Activated CD4-positive, alpha-beta T cell treated with anti-CD3 and anti-CD28 coated beads for 36 hours (primary cell): ENCODE results near the gene KLF5. TPM values are rescaled to one million over a fixed set of nuclear protein-coding genes. Genes with fewer than 3 reads are reported as not detected.
A peak's percentile ranks its signal among the peaks of the same experiment; 100 is the strongest.
"Not testable (repeated sequence)": the region's sequence is repeated elsewhere in the genome, so short reads cannot be mapped to it uniquely, and the experiment has no call there.

Experiments used
- ATAC-seq: fragments of 200-7000 bp; cut with Tn5 transposase; one replicate; pipeline ENCODE4 v1.10.0; 2021; ENCODE audit warnings: mild to moderate bottlenecking, moderate library complexity
- CTCF ChIA-PET: fragments of 350-600 bp; sonication (Branson Sonifier 250); formaldehyde crosslinking; loops from one replicate; lab custom pipeline; 2021; ENCODE audit warnings: antibody characterized with exemption; lab: Charles Lee
- POLR2A ChIA-PET: fragments of 350-600 bp; sonication (Branson Sonifier 250); formaldehyde crosslinking; loops from one replicate; lab custom pipeline; 2021; ENCODE audit warnings: antibody characterized with exemption, inconsistent platforms; lab: Charles Lee
- DNase-seq: peaks from one replicate; pipeline ENCODE4 v3.0.0-alpha.2; 2020
- H3K27ac Mint-ChIP-seq: one replicate; pipeline ENCODE4 v1.8.0; 2021; ENCODE audit warnings: mixed read lengths
- H3K27me3 Mint-ChIP-seq: one replicate; pipeline ENCODE4 v1.8.0; 2021; ENCODE audit warnings: mixed read lengths
- H3K36me3 Mint-ChIP-seq: one replicate; pipeline ENCODE4 v1.8.0; 2021; ENCODE audit warnings: low read depth, mixed read lengths
- H3K4me1 Mint-ChIP-seq: one replicate; pipeline ENCODE4 v1.8.0; 2021; ENCODE audit warnings: mixed read lengths
- H3K4me3 Mint-ChIP-seq: one replicate; pipeline ENCODE4 v1.8.0; 2021; ENCODE audit warnings: mild to moderate bottlenecking, moderate library complexity, mixed read lengths
- H3K9me3 Mint-ChIP-seq: one replicate; pipeline ENCODE4 v1.8.0; 2021; ENCODE audit warnings: low read depth, mixed read lengths
- intact Hi-C, 2 experiments: fragments of 100-400 bp; cut with DNase I in 1 of 2; cut with micrococcal nuclease in 1 of 2; formaldehyde crosslinking; loops; one replicate each; pipeline versions ENCODE4 v1.14.2 to v1.15.1; 2022 to 2024; cut with DNase I, micrococcal nuclease
- total RNA-seq, 2 experiments: library from RNA; stranded (reverse); gene quantifications; one replicate each; pipeline ENCODE4 v1.2.3, GENCODE V29; 2021

The KLF5 gene
- total RNA-seq, 2 experiments from 2014 or later: 2.3 to 4.6 TPM

DNA sequence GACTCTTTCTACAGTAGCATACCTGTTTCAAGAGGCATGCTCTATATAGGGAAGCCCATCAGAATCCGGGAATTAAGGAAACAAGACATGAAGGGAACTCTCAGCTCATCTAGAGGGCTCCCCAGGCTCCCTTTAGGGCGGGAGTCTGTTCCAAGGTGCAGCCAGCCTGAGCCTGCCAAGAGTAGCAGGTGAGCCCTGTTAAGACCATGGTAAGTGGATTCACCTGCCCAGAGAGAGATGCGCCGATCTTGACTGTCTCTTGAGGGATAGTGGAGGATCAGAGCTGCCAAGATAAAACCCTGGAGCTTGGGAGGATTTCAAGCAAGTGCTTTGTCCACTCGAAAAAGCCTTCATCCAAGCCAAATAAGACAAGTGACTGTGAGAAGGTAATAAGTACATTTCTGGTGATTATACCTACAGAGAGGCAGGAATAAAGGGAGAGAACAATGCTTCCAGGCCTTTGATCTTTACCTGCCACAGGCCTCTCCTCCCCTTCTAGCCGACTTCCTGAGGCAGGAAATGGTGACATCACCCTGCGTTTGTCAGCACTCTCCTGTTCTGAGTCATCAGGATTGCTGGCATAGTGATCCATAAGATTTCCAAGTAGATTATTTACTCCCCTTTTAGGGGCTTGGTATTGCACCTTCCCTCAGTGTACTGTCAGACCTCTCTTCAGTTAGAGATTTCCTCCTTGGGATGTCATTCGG, 31.5 kb downstream of the KLF5 start:
- ChIA-PET POLR2A (no interaction called here), CTCF (no interaction called here)
- Mint-ChIP-seq H3K9me3 (peaks cover 2% of the 10 kb centered on the region), H3K36me3 (no peaks in the 10 kb centered on the region), H3K27ac (no peak overlapping the region), H3K4me1 (peaks cover 12% of the 10 kb centered on the region), H3K4me3 (no peak overlapping the region), H3K27me3 (no peaks in the 10 kb centered on the region)
- DNase-seq (peak; percentile 18), ATAC-seq (peak; percentile 12)
- intact Hi-C loops: no loop called here

DNA sequence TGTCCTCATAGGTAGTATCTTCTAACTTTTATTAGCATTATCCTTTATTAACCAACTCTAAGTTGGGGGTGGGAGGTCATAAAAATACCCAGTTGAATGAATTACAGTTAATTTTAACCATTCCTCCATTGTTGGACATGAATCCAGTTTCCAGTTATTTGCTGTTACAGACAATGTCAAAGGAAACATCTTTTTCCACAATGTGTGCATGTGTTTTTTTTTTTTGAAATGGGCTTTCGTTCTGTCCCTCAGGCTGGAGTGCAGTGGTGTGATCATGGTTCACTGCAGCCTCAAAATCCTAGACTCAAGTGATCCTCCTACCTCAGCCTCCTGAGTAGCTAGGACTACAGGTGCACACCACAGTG, 32.0 kb downstream of the KLF5 start:
- Mint-ChIP-seq H3K27ac (no peak overlapping the region), H3K4me3 (no peak overlapping the region), H3K27me3 (no peaks in the 10 kb centered on the region), H3K9me3 (peaks cover 2% of the 10 kb centered on the region), H3K4me1 (peaks cover 12% of the 10 kb centered on the region), H3K36me3 (no peaks in the 10 kb centered on the region)
- intact Hi-C loops: no loop called here
- DNase-seq: no peak
- no peak for ATAC-seq
- ChIA-PET CTCF (no interaction called here), POLR2A (no interaction called here)

DNA sequence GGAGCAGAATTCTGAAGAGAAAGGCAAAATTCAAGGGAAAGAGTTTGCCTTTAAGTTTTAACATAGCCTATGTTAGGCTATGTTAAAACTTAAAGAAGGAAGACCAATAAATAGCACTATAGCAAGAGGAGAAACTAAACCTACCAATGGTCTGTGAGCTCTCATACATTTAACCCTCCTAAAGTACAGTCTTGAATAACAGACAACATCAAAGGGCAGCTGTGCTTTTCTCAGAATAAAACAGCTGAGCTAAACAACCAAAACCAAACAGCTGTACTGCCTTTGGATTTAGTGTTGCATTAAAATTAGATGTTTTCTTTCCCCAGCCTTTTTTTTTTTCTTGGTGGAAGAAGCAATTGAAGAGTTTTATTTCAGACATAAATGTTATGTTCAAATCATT, 34.0 kb downstream of the KLF5 start:
- H3K9me3 Mint-ChIP-seq: no peaks in the 10 kb centered on the region
- CTCF ChIA-PET: interaction anchor here (0.8 kb wide), 1 partner anchor 556 kb away, joined by 3 read pairs; no protein-coding TSS in a partner anchor
- no peak for ATAC-seq
- peaks cover 12% of the 10 kb centered on the region for H3K4me1 Mint-ChIP-seq
- POLR2A ChIA-PET: no interaction called here
- DNase-seq: no peak
- H3K27ac Mint-ChIP-seq: no peak overlapping the region
- no peaks in the 10 kb centered on the region for H3K27me3 Mint-ChIP-seq
- H3K4me3 Mint-ChIP-seq: no peak overlapping the region
- no peaks in the 10 kb centered on the region for H3K36me3 Mint-ChIP-seq
- intact Hi-C loops: no loop called here

GRCh38 chr13:73096173-73096572, 37.4 kb downstream of the KLF5 start:
- ChIA-PET CTCF (no interaction called here), POLR2A (no interaction called here)
- no peak for ATAC-seq
- no peaks in the 10 kb centered on the region for H3K27me3 Mint-ChIP-seq
- H3K9me3 Mint-ChIP-seq: no peaks in the 10 kb centered on the region
- no peaks in the 10 kb centered on the region for H3K4me1 Mint-ChIP-seq
- no peak overlapping the region for H3K4me3 Mint-ChIP-seq
- no peaks in the 10 kb centered on the region for H3K36me3 Mint-ChIP-seq
- no peak for DNase-seq
- intact Hi-C loops: no loop called here
- no peak overlapping the region for H3K27ac Mint-ChIP-seq

DNA sequence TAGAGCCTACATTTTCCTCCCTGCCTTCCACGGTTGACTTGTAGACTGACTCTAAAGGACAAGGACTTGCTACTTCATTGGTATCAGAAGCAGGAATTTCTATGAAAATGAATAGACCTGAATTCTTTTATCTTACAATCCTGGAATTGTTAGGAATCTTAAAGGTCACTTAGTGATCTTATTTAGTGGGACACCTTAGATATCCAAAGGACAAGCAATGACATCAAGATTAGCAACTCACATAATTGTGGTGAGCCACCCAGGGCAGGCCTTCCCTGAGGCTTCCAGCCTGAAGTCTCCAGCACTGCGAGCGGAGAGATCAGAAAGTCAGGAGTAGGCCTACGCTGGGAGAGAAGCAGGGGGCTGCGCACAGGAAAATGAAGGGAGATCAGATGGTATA, 37.8 kb downstream of the KLF5 start:
- Mint-ChIP-seq H3K36me3 (no peaks in the 10 kb centered on the region), H3K27me3 (no peaks in the 10 kb centered on the region), H3K4me1 (no peaks in the 10 kb centered on the region), H3K4me3 (no peak overlapping the region), H3K27ac (no peak overlapping the region), H3K9me3 (no peaks in the 10 kb centered on the region)
- intact Hi-C loops: no loop called here
- ChIA-PET CTCF (no interaction called here), POLR2A (no interaction called here)
- DNase-seq (no peak), ATAC-seq (no peak)

- ATAC-seq, CTCF ChIA-PET, H3K4me3 Mint-ChIP-seq, H3K36me3 Mint-ChIP-seq, DNase-seq, H3K27ac Mint-ChIP-seq, intact Hi-C loops, POLR2A ChIA-PET, H3K27me3 Mint-ChIP-seq, H3K9me3 Mint-ChIP-seq, H3K4me1 Mint-ChIP-seq: not testable (repeated sequence)
Measured at GRCh38 chr13:73100781-73101180, 42.0 kb downstream of the KLF5 start.

- H3K9me3 Mint-ChIP-seq: no peaks in the 10 kb centered on the region
- no peaks in the 10 kb centered on the region for H3K36me3 Mint-ChIP-seq
- H3K27me3 Mint-ChIP-seq: peaks cover 3% of the 10 kb centered on the region
- no peak for DNase-seq
- H3K4me1 Mint-ChIP-seq: peaks cover 4% of the 10 kb centered on the region
- POLR2A ChIA-PET: interaction anchor here (0.5 kb wide), 1 partner anchor 150 kb away, joined by 3 read pairs; no protein-coding TSS in a partner anchor
- no peak for ATAC-seq
- CTCF ChIA-PET: no interaction called here
- H3K27ac Mint-ChIP-seq: no peak overlapping the region
- H3K4me3 Mint-ChIP-seq: no peak overlapping the region
- intact Hi-C loops: no loop called here
Measured at GRCh38 chr13:73101351-73102007, 42.7 kb downstream of the KLF5 start.

GRCh38 chr13:73103238-73103637, 44.4 kb downstream of the KLF5 start:
- Mint-ChIP-seq H3K36me3 (no peaks in the 10 kb centered on the region), H3K27me3 (peaks cover 3% of the 10 kb centered on the region), H3K4me1 (peaks cover 4% of the 10 kb centered on the region), H3K27ac (no peak overlapping the region), H3K4me3 (no peak overlapping the region), H3K9me3 (no peaks in the 10 kb centered on the region)
- CTCF ChIA-PET: interaction anchor here (0.8 kb wide), 1 partner anchor 195 kb away, joined by 3 read pairs; no protein-coding TSS in a partner anchor
- intact Hi-C loops: no loop called here
- no peak for DNase-seq
- ATAC-seq: no peak
- POLR2A ChIA-PET: no interaction called here

- Mint-ChIP-seq H3K27me3 (peaks cover 3% of the 10 kb centered on the region), H3K36me3 (no peaks in the 10 kb centered on the region), H3K9me3 (no peaks in the 10 kb centered on the region), H3K27ac (no peak overlapping the region), H3K4me3 (no peak overlapping the region), H3K4me1 (peaks cover 4% of the 10 kb centered on the region)
- POLR2A ChIA-PET: no interaction called here
- CTCF ChIA-PET: no interaction called here
- ATAC-seq: no peak
- intact Hi-C loops: no loop called here
- DNase-seq: no peak
Measured at GRCh38 chr13:73106513-73107178, 47.8 kb downstream of the KLF5 start.

GRCh38 chr13:73107481-73107880, 48.7 kb downstream of the KLF5 start:
- no peaks in the 10 kb centered on the region for H3K9me3 Mint-ChIP-seq
- no peaks in the 10 kb centered on the region for H3K36me3 Mint-ChIP-seq
- no peak overlapping the region for H3K27ac Mint-ChIP-seq
- peaks cover 2% of the 10 kb centered on the region for H3K27me3 Mint-ChIP-seq
- H3K4me1 Mint-ChIP-seq: peaks cover under 1% of the 10 kb centered on the region
- ChIA-PET POLR2A (no interaction called here), CTCF (no interaction called here)
- intact Hi-C loops: no loop called here
- no peak for ATAC-seq
- H3K4me3 Mint-ChIP-seq: no peak overlapping the region
- no peak for DNase-seq

DNA sequence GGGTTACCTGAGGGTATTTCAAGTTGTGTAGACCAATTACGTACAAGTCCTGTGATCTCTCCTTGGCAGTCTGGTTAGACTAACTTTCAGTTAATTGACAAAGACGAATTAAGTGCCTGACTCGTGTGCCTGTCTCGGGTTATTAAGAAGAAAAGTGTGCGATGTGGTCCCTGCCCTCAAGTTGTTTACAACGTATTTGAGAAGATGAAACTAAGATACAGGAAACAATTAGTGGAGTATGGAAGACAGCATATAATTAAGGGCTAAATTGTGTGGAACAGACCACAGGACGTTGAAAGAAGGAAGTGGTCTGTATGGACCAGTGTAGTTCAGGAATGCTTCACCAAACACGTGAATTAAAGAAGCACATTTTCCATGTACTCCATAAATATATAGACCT, 49.2 kb downstream of the KLF5 start:
- intact Hi-C loops: no loop called here
- ChIA-PET POLR2A (no interaction called here), CTCF (no interaction called here)
- no peaks in the 10 kb centered on the region for H3K27me3 Mint-ChIP-seq
- DNase-seq (no peak), ATAC-seq (no peak)
- no peaks in the 10 kb centered on the region for H3K9me3 Mint-ChIP-seq
- no peak overlapping the region for H3K27ac Mint-ChIP-seq
- no peaks in the 10 kb centered on the region for H3K36me3 Mint-ChIP-seq
- H3K4me1 Mint-ChIP-seq: no peaks in the 10 kb centered on the region
- H3K4me3 Mint-ChIP-seq: no peak overlapping the region
